Femur (tissue), 1 donor: ENCODE measurements around the gene CENPP.

Source experiments
- DNase-seq: peaks from one replicate; pipeline ENCODE4 v3.0.0-alpha.2; 2017

The CENPP gene

DNA sequence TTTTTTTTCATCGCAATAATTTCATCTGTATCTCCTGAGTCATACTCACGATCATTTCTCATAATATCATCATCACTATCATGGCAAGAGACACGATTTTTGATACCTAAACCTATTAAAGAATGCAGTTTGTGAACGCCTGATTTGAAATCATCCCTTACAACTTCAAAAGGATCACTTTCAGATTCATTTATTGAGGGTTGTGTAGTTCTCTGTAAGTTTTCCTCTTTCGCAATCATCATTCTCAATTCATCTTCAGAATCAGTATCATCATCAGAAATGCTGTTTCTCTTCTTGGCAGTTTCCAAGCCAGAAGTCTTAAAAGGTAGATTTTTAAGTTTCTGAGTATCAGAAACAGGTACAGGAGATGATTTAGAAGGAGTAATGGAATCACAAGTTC is 10.3 kb upstream of the CENPP start:
- DNase-seq: no peak

DNA sequence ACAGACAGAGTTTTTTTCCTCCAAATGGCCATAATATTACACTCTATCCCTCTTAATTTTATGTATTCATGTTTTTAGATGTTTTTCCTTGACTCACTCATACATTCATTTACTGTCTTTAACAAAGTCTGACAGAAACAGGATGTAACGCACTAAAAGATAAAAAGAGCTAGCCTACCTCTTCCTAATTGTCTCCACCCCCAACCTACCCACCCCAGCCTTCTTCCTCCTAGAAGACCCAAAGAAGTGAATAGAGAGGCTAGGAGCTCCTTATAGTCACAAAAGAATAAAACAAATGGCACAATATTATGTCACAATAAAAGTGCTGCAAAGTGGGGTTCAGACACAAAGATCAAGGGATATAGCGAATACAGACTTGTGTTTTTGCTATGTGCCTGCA is 1.3 kb upstream of the CENPP start:
- DNase-seq: no peak

DNA sequence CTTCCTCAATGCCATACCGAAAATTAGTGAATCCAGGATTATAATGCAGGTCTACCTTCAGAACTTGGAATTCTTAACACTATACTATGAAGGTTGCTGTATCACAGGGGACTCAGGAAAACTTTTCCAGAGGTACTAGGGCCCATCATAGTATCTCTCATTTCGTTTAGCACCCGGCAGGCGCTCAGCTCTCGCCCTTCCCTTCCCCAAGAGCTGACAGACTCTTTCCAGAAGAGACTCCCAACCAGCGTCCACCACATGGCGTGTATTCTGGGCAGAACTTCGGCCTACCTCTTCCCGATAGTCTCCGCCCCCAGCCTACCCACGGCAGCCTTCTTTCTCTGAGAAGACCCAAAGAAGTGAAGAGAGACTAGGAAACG is 874 bp upstream of the CENPP start:
- DNase-seq: no peak

DNA sequence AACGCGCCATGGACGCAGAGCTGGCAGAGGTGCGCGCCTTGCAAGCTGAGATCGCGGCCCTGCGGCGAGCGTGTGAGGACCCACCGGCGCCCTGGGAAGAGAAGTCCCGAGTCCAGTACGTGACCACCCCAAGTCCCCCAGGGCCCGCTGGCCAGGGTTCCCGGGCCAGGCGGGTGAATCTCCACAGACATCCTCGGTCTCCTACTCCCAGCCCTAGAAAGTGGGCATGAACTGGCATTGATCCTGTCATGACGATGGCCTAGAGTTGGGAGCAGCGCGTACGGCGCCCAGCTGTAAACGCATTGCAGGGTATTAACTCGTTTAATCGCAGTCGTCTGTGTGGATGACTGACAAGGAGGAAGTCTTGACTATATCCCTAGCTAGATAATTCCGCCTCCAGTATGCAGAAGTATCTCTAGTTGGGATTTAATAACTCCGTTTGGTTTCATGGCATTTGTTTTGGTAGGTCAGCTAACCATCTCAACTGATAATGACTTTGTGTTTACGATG is 293 bp downstream of the CENPP start:
- no peak for DNase-seq

DNA sequence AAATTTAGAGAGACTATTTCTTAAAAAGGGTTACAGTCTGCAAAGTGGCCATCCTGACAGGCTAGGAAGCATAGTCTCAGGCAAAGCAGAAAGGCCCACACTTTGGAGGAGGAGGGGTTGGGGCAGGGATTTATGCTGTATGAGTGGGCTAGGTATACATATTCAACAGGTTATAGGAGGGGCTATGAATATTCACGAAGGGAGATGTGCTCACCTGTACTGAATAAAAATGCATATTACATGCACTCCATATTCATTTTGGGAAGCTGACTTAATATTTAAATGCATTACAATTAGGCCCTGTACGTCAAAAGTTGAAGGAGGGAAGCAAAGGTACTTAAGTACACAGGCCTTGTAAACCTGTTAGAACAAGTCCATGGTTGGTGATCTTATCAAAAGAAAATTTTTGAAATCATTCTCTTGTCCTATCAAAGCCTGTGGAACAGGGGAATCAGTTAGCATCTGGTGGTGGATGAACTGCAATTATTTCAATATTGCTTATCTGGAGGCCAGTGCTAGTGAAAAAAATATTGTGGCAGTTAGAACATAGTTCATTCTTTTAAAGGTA is 1.6 kb downstream of the CENPP start:
- DNase-seq: no peak

DNA sequence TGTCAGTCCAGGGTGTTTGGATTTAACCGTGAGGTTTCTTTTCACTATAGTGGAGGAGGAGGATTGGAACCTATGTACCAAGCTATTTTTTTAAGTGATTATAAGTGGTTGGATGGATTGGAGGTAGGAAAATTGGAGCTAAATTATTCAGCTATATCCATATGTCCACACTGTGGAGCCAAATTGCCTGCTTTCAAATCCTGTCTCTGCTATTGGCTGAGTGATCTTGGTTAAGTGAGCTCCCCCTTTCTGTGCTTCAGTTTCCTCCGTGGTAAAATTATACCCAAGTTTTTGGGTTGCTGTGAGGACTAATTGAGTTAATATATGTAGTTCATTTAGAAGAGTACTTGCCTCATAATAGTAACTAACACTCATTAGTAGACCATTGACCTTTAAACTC is 2.5 kb downstream of the CENPP start:
- no peak for DNase-seq

DNA sequence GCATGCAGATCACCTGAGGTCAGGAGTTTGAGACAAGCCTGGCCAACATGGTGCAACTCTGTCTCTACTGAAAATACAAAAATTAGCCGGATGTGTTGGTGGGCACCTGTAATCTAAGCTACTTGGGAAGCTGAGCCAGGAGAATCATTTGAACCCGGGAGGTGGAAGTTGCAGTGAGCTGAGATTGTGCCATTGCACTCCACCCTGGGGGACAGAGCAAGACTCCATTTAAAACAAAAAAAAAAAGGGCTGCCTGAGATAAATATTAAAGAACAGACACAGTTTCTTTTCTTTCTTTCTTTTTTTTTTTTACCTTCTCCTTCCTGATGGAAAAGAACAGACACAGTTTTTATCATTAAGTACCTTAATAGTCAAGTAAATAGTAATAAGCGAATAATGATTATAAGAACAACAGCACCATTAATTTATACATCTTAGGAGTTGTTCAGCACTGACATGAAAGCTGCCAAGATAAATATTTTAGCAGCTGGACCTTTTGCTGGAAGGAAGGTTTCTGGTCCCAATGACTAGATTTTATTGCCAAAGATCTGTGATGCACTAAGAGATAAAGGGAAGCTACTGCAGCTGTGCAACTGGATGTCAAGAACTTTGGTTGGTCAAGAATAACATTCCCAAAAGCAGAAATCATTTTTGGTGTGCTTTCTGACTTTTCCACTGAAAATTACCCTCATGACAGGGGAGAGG is 7.0 kb downstream of the CENPP start:
- DNase-seq: no peak

DNA sequence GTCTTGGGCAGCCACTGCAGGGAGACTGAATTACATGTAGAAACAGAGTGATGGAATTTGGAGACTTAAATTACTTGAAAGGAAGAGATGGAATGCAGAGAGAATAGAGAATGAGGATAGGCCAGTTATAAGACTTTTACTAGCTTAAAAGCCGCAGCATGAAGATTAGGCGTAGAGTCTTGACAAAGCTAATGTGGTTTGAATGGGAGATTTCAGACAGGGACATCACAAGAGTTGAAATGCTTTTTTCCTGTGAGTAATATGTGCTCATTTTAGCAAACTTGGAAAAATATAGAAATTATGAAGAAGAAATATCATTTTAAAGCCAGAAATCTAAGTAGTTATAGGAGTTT is 7.5 kb downstream of the CENPP start:
- no peak for DNase-seq

DNA sequence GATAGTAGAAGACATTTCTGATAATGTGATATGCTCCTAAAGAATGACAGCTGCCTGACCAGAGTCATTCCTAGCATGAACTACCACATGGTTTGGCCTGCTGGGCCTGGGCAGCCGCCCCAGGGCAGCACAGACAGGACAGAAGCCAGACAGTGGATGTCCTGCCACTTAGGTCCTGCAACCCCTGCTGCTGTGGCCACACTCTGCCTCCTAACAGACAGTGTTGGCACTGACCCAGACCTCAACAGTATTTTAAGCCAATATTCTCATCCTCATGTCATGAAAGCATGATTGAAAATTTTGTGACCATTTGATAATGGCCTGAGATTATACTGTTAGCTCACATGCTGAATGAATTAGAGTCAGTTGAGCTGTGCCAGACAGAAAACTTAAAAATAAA is 15.8 kb downstream of the CENPP start:
- no peak for DNase-seq

DNA sequence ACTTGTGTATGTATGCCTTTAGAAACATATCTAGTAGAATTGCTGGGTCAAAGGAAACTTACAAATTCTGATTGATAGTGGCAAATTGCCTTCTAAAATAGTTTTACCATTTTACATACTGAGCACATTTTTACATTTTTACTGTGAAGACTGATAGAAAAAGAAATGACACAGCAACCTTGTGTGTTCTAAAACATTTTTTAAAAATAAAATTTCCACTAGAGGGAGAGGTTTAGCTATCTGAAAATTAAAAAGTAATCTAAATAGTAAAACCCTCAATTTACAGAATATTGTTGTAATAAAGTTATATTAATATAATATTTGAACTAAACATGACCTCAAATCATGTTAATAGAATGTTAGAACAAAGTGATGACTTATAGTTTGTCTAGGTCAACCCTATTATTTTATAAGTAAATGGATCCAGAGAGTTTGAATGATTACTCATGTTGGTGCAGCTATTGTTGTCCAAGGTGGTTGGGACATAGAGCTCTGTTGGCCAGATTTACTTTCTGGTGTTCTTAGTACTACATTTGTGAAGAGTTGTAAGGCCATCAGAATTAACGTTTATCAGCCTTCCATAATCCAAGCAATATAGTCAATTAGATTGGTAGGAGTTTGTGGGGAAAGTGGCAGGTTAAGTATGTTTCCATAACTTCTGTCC is 17.2 kb downstream of the CENPP start:
- no peak for DNase-seq

DNA sequence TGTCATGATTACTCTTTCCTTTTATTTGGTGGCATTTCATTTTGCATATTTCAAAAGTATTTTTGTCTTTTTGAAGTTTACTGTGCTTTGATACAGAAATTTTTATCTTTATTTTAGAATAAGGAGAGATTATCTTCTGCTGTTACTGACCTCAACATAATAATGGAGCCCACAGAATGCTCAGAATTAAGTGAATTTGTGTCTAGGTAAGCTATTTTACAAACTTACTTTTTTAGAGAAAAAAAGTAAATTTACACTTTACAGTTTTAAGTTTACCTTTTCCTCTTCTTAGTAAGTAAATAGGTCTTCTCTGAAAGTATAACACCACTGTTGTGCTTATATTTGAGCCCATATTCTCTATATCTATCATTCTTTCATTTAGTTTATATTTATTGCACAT is 19.8 kb downstream of the CENPP start:
- DNase-seq: no peak

DNA sequence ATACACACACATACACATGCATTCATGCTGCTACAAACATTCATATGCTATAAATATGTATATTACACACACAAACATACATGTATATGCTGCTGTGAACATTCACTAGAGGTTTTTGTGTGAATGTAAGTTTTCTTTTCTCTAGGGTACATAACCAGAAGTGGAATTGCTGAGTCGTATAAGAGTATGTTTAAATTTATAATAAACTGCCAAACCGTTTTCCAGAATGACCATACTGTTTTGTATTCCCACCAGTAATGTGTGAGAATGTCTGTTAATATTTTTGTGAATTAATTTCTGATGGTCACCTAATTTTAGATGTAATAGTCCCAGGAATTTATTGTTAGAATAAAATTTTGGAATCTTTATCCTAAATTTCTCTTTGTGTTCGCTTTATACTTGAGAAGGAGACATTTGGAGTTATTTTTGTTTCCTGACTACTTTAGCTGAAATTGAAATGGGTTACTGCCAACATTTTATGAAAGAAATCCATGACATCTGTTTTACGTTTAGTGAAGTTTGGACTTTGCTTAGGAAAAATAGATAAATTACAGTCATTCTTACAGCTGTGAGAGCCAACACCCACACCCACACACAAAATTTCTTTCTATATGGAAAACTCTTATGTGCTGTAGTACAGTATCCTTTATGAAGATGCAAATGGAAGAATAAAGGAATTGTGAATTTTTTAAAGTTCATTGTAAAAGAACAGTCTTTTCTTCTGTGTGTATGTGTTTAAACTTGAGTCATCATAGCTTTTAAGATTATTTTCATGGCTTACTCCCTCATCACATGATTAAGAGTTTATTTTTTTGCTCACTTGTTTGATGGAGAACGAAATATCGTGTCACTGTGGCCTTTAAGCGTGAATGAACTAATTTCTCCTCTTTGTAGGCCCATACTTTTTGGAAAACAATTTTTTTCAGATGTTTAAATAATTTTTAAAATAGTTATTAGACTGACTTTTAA is 24.3 kb downstream of the CENPP start:
- peak; percentile 57 for DNase-seq

DNA sequence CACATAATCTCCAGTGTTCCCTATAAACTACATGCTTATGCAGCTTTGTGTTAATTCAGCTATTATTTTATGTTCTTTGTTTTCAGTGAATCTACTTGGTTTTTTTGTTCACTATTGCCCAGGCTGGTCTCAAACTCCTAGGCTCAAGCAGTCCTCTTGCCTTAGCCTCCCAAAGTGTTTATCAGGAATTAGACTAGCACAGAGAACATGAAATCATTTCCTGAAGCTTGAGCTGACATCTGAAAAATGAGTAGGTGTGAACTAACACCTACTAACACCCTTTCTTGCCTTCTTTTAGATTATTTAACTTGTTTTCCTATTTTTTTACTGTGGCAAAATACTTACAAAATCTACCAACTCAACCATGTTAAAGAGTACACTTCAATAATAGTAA is 25.0 kb downstream of the CENPP start:
- no peak for DNase-seq

DNA sequence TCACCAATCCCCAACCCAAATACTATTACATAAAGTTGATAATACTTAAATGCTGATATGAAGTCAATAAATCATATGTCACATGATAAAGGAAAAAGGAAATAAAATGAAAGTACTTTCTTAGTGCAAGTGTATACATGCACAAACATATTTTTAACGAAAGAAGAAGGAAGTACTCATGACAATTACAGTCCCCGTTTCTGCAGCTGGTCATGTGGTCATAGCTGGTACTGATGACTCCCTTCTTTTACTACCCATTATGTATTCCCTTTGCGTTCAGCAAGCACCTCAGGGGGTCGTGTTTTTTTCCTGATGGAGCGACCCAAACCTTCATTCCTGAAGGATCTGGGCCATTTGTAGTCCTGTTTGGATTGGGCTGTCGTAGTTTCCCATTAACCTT is 27.3 kb downstream of the CENPP start:
- DNase-seq: no peak

DNA sequence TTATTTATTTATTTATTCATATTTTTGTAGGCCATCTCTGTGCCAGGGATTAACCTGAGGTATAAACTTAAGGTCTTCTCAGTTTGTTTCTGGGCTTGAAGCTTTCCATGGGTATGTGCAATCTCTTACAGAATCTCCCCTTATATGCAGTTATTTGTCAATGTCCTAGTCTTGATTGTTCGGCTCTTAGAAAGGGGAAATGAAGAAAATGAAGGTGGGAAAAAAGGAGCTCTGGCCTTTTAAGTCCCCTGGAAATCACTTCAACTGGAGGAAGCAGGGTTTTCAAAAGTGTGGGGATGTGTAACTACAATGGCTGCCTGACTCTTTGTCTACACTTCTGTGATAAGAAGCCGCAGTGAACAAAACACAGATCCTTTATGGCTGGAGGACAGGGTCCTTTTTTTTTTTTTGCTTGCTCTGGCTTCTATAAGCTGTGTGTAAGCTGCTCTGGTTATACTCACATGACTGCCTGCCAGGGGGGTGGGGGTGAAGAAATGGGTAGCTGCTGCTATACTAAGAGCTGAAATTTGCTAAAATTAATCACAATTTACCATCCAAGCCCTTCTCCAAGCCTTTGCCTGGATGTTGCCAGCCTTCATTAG is 33.7 kb downstream of the CENPP start:
- DNase-seq: peak; percentile 73

DNA sequence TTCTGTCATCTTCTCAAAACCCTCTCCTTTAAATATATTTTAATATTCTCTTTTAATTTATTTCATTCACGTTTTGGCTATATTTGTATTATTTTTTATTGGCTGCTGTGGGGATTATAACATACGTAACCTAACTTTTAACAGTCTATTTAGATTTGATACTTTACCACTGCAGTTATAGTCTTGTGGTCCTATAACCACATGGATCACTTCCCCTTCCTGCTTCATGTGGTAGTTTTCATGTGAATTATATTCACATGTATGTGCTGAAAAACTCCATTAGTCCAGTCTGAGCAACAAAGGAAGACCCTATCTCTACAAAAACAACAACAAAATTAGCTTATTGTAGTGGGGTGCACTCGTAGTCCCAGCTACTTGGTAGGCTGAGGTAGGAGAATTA is 34.3 kb downstream of the CENPP start:
- DNase-seq: no peak

DNA sequence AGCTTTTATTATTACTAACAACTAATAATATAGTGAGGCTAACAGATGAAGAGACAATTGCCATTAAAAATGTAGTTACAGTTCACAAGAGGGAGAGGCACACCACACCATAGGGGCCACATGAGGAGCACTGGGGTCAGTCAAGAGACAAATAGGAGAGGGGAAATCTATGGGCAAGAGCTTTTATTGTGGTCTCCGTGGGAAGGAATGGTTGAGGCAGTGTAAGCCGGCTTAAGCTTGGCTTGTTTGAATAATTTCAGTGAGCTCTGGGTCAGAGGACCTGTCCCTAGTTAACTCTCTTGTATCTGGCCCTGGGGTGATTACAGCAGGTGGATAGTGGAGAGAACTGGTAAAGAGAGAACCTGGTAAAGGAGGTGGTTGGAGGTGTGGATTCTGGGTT is 43.3 kb downstream of the CENPP start:
- DNase-seq: no peak

DNA sequence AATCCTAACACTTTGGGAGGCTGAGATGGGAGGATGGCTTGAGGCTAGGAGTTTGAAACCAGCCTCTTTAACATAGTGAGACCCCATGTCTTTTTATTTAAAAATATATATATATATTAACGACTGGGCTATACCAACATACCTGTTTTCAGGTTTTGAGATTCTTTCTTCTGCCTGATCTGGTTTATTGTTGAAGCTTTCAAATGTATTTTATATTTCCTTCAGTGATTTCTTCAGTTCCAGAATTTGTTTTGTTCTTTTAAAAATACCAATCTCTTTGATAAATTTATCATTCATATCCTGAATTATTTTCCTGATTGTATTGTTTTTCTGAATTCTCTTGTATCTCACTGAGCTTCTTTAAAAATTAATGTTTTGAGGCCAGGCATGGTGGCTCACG is 47.4 kb downstream of the CENPP start:
- DNase-seq: no peak

DNA sequence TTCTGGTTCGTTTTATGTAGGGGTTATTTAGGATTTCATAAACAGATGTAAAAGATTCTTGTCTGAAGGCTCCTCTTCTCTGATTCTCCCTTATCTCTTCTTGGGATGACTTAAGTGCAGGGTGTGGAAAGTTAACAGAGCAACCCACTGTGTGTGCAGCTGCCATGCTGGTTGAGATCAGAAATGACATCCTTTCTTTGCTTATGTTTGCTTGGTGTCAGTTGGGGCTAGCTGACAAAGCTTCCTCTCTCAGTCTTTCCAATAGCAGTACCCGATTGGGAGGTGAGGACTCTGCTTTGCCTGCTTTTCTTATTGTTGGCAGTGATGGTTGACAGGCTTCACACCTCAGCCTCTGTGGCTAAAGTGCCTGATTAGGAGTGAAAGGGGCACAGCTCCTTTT is 52.1 kb downstream of the CENPP start:
- DNase-seq: no peak

DNA sequence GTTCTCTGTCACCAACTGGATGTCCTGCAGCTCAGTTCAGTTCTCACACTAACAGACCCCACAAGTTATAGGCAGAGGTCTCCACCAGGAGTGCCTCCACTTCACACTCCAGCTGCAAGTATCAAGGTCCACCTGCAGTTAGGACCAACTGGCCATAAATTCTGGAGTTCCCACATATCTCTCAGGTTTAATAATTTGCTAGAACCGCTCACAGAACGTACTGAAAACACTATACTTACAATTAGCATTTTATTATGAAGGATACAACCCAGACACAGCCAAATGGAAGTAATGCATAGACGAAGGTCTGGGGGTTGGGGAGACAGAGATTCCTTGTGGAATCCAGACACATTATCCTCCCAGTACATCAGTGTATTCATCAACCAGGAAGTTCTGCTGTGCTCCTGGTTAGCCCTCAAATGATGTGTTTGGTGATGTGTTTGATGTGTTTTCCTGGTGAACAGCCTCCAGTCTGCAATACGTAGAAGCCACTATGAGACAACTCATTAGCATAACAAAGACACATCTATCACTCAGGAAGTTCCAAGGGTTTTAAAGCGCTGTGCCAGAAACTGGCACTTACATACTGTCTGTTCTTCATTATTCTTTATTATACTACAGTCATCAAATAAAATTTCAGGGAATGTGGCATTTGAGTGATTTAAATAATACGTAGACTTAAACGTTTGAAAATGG is 53.3 kb downstream of the CENPP start:
- DNase-seq: no peak

DNA sequence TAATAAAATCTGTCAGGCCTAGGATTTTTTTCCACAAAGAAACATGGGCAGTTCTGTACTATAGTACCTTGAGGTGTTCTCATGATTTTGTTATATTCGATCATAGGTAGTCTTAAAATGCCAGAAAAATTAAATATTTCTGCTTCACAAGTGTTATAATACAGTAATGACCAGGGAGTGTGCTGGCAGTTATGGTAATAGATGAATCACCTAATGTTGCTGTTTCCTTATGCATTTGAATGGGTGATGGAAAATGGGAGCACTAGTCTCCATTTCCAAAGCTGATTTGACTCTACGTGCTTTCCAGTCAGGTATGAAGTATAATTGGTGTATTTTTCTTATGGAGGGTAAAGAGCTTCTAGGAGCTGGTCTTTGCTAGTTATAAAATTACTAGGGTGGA is 54.9 kb downstream of the CENPP start:
- DNase-seq: no peak

DNA sequence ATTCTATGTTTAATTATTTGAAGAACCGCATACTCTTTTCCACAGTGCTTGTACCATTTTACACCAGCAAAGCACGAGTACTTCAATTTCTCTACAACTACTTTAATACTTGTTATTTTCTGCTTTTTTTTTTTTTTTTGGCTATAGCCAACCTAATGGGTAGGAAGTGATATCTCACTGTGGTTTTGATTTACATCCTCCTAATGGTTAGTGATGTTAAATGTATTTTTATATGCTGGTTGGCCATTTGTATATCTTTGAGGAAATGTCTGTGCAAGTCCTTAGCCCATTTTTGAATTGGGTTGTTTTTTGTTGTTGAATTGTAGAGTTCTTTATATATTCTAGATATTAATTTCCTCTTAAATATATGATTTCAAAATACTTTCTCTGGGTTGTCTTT is 56.0 kb downstream of the CENPP start:
- no peak for DNase-seq
